ENCODE results near the gene CENPX. TPM values are rescaled to one million over a fixed set of nuclear protein-coding genes. Genes with fewer than 3 reads are reported as not detected.
A peak's percentile ranks its signal among the peaks of the same experiment; 100 is the strongest.

CENPX gene
- total and polyA plus RNA-seq, 2 of the 13 experiments (the other 11 are each of a cell fraction or from before 2014, with no cell fraction given): 92.7 to 170 TPM

DNA sequence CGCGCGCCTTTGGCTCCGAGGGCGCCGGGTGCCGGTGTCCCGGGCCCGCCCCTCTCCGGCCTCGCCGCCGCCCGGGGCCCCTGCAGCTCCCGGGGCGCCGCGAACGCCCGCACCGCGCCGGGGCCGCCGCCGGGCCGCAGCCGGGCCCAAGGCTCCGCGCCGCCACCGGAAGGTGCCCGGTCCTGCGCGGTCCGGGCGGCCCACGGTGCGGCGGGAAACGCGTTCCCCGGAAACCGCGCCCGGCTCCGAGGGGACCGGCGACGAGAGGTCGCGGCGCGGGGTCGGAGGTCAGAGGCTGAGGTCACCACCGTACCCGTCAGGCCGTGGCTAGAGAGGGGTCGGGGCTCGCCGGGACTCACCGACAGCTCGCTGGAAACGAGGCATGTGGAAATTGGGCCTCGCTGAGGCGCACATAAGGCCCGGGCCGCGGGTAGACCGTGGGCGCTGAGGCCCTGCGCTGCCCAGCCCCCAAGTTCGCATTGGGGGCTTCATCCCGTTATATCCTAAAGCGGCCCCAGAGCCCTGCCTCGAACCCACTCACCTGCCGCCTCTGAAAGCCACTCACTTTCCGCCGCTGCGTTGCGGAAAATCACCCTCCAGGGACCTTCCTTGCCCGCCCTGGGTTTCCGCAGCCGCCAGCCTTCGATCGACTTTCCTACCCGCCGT lies 43.1 kb upstream of the CENPX start, which contains the start of gene DUS1L (continued):
- TF ChIP-seq, protein P1, sequence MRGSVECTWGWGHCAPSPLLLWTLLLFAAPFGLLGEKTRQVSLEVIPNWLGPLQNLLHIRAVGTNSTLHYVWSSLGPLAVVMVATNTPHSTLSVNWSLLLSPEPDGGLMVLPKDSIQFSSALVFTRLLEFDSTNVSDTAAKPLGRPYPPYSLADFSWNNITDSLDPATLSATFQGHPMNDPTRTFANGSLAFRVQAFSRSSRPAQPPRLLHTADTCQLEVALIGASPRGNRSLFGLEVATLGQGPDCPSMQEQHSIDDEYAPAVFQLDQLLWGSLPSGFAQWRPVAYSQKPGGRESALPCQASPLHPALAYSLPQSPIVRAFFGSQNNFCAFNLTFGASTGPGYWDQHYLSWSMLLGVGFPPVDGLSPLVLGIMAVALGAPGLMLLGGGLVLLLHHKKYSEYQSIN (CRISPR knock-in tag; IDR thresholded peaks at IDR 0.05; ENCODE audit: borderline replicate concordance): no peak
- peak; percentile 19; the same call in 1 of the 2 replicates for TF ChIP-seq CEBPG (CRISPR knock-in tag; IDR thresholded peaks at IDR 0.05)
- no peak for TF ChIP-seq TBL1XR1 (IDR thresholded peaks at IDR 0.05; ENCODE audit: borderline replicate concordance, low read length, partially characterized antibody)
- TF ChIP-seq ZNF598 (CRISPR knock-in tag; IDR thresholded peaks at IDR 0.05; ENCODE audit: borderline replicate concordance): no peak
- TF ChIP-seq, protein P2, sequence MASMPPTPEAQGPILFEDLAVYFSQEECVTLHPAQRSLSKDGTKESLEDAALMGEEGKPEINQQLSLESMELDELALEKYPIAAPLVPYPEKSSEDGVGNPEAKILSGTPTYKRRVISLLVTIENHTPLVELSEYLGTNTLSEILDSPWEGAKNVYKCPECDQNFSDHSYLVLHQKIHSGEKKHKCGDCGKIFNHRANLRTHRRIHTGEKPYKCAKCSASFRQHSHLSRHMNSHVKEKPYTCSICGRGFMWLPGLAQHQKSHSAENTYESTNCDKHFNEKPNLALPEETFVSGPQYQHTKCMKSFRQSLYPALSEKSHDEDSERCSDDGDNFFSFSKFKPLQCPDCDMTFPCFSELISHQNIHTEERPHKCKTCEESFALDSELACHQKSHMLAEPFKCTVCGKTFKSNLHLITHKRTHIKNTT (CRISPR knock-in tag; IDR thresholded peaks at IDR 0.05): 0 out of 2 replicates have a peak, but pooled peaks have one; percentile 37
- TF ChIP-seq MEIS2 (CRISPR knock-in tag; IDR thresholded peaks at IDR 0.05): peak; percentile 93
- TF ChIP-seq, protein P3, sequence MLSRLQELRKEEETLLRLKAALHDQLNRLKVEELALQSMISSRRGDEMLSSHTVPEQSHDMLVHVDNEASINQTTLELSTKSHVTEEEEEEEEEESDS (CRISPR knock-in tag; IDR thresholded peaks at IDR 0.05; ENCODE audit: borderline replicate concordance): peak; percentile 54; the same call in 1 of the 2 replicates
- no peak for TF ChIP-seq ZNF180 (CRISPR knock-in tag; IDR thresholded peaks at IDR 0.05; ENCODE audit: borderline replicate concordance, low read depth)
- TF ChIP-seq PAWR (CRISPR knock-in tag; IDR thresholded peaks at IDR 0.05; ENCODE audit: borderline replicate concordance): 0 out of 2 replicates have a peak, but pooled peaks have one; percentile 62
- no peak for TF ChIP-seq ZNF605 (CRISPR knock-in tag; IDR thresholded peaks at IDR 0.05)
- no peak for TF ChIP-seq NONO (IDR thresholded peaks at IDR 0.05)
- TF ChIP-seq NONO (CRISPR knock-in tag; conservative IDR thresholded peaks at IDR 0.05): peak; percentile 96; the same call in 1 of the 2 replicates
- peak; percentile 34; the same call in 1 of the 2 replicates for TF ChIP-seq IRX3 (CRISPR knock-in tag; IDR thresholded peaks at IDR 0.05; ENCODE audit: borderline replicate concordance, low read depth)
- TF ChIP-seq, protein P4, sequence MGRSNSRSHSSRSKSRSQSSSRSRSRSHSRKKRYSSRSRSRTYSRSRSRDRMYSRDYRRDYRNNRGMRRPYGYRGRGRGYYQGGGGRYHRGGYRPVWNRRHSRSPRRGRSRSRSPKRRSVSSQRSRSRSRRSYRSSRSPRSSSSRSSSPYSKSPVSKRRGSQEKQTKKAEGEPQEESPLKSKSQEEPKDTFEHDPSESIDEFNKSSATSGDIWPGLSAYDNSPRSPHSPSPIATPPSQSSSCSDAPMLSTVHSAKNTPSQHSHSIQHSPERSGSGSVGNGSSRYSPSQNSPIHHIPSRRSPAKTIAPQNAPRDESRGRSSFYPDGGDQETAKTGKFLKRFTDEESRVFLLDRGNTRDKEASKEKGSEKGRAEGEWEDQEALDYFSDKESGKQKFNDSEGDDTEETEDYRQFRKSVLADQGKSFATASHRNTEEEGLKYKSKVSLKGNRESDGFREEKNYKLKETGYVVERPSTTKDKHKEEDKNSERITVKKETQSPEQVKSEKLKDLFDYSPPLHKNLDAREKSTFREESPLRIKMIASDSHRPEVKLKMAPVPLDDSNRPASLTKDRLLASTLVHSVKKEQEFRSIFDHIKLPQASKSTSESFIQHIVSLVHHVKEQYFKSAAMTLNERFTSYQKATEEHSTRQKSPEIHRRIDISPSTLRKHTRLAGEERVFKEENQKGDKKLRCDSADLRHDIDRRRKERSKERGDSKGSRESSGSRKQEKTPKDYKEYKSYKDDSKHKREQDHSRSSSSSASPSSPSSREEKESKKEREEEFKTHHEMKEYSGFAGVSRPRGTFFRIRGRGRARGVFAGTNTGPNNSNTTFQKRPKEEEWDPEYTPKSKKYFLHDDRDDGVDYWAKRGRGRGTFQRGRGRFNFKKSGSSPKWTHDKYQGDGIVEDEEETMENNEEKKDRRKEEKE (IDR thresholded peaks at IDR 0.05): no peak
- no peak for TF ChIP-seq ZNF530 (CRISPR knock-in tag; IDR thresholded peaks at IDR 0.05; ENCODE audit: low read depth)
- TF ChIP-seq HNRNPH1 (optimal IDR thresholded peaks at IDR 0.05; ENCODE audit: low read depth, low read length): no peak
- TF ChIP-seq, protein P5, sequence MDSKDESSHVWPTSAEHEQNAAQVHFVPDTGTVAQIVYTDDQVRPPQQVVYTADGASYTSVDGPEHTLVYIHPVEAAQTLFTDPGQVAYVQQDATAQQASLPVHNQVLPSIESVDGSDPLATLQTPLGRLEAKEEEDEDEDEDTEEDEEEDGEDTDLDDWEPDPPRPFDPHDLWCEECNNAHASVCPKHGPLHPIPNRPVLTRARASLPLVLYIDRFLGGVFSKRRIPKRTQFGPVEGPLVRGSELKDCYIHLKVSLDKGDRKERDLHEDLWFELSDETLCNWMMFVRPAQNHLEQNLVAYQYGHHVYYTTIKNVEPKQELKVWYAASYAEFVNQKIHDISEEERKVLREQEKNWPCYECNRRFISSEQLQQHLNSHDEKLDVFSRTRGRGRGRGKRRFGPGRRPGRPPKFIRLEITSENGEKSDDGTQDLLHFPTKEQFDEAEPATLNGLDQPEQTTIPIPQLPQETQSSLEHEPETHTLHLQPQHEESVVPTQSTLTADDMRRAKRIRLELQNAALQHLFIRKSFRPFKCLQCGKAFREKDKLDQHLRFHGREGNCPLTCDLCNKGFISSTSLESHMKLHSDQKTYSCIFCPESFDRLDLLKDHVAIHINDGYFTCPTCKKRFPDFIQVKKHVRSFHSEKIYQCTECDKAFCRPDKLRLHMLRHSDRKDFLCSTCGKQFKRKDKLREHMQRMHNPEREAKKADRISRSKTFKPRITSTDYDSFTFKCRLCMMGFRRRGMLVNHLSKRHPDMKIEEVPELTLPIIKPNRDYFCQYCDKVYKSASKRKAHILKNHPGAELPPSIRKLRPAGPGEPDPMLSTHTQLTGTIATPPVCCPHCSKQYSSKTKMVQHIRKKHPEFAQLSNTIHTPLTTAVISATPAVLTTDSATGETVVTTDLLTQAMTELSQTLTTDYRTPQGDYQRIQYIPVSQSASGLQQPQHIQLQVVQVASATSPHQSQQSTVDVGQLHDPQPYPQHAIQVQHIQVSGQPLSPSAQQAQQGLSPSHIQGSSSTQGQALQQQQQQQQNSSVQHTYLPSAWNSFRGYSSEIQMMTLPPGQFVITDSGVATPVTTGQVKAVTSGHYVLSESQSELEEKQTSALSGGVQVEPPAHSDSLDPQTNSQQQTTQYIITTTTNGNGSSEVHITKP (CRISPR knock-in tag; IDR thresholded peaks at IDR 0.05; ENCODE audit: low read depth): 0 out of 2 replicates have a peak, but pooled peaks have one; percentile 44
- no peak for TF ChIP-seq PLRG1 (conservative IDR thresholded peaks at IDR 0.05)
- TF ChIP-seq SPEN (CRISPR knock-in tag; IDR thresholded peaks at IDR 0.05; ENCODE audit: low read depth): peak; percentile 100
- no peak for TF ChIP-seq MAF1 (CRISPR knock-in tag; IDR thresholded peaks at IDR 0.05; ENCODE audit: borderline replicate concordance)
- 0 out of 2 replicates have a peak, but pooled peaks have one; percentile 9 for TF ChIP-seq SUZ12 (IDR thresholded peaks at IDR 0.05; ENCODE audit: low read depth, low read length)

Measured in HepG2 (cell line).